Measurements from ENCODE around the gene APOBEC3C.

Gene APOBEC3C

GRCh38 chr22:38967451-38968450 is 46.3 kb upstream of the APOBEC3C start:
- 71% methylated on average over 15 of the region's 15 CpGs for WGBS (ENCODE audit: insufficient coverage)
- Histone ChIP-seq H3K27me3 (replicated peaks in 2 of 5; ENCODE audit: control insufficient read depth in 4 of 5, insufficient read depth in 5 of 5, low read length in 4 of 5) (peaks cover 0 to 3% (median 0%) of the 10 kb centered on the region in 5 experiments), H3K36me3 (ENCODE audit: control insufficient read depth in 4 of 4, insufficient read depth in 4 of 4, low read length in 3 of 4) (no peaks in the 10 kb centered on the region), H3K27ac (ENCODE audit: insufficient read depth in 1 of 2, low read depth in 1 of 2, low read length in 2 of 2, poor library complexity in 1 of 2, severe bottlenecking in 2 of 2) (no peak overlapping the region), H3K4me1 (ENCODE audit: control extremely low read depth in 1 of 4, control insufficient read depth in 4 of 4, insufficient read depth in 4 of 4, low read length in 3 of 4) (peaks cover 0 to 8% (median 0%) of the 10 kb centered on the region in 4 experiments), H3K4me3 (ENCODE audit: control insufficient read depth in 1 of 7, extremely low read depth in 1 of 7, insufficient read depth in 4 of 7, low read depth in 2 of 7, low read length in 6 of 7) (no peak overlapping the region), H3K9me3 (ENCODE audit: control extremely low read depth in 1 of 5, control insufficient read depth in 4 of 5, insufficient read depth in 2 of 5, low read depth in 1 of 5, low read length in 4 of 5) (no peaks in the 10 kb centered on the region)
- ChIA-PET POLR2A (no interaction called here), CTCF (no interaction called here)
- peak in 2 of 3 donors; percentile 46 for DNase-seq

GRCh38 chr22:38968801-38969200 is 45.3 kb upstream of the APOBEC3C start:
- H3K4me1 ChIP-seq (ENCODE audit: control extremely low read depth in 1 of 4, control insufficient read depth in 4 of 4, insufficient read depth in 4 of 4, low read length in 3 of 4): peaks cover 0 to 9% (median 0%) of the 10 kb centered on the region in 4 experiments
- H3K4me3 ChIP-seq (ENCODE audit: control insufficient read depth in 1 of 7, extremely low read depth in 1 of 7, insufficient read depth in 4 of 7, low read depth in 2 of 7, low read length in 6 of 7): no peak overlapping the region
- 92% methylated on average over 9 of the region's 11 CpGs for WGBS (ENCODE audit: insufficient coverage)
- ChIA-PET POLR2A (no interaction called here), CTCF (interaction anchor here (0.7 to 3.6 kb wide), 3 partner anchors 12 to 348 kb away, joined by 3 to 20 read pairs (median 3); partner anchors contain the start of gene APOBEC3B)
- no peak overlapping the region for H3K27ac ChIP-seq (ENCODE audit: insufficient read depth in 1 of 2, low read depth in 1 of 2, low read length in 2 of 2, poor library complexity in 1 of 2, severe bottlenecking in 2 of 2)
- no peak for DNase-seq
- H3K9me3 ChIP-seq (ENCODE audit: control extremely low read depth in 1 of 5, control insufficient read depth in 4 of 5, insufficient read depth in 2 of 5, low read depth in 1 of 5, low read length in 4 of 5): no peaks in the 10 kb centered on the region
- H3K36me3 ChIP-seq (ENCODE audit: control insufficient read depth in 4 of 4, insufficient read depth in 4 of 4, low read length in 3 of 4): no peaks in the 10 kb centered on the region
- H3K27me3 ChIP-seq (replicated peaks in 2 of 5; ENCODE audit: control insufficient read depth in 4 of 5, insufficient read depth in 5 of 5, low read length in 4 of 5): peaks cover 0 to 3% (median 0%) of the 10 kb centered on the region in 5 experiments

GRCh38 chr22:38970551-38970950 is 43.5 kb upstream of the APOBEC3C start:
- no peak for DNase-seq
- H3K9me3 ChIP-seq (ENCODE audit: control extremely low read depth in 1 of 5, control insufficient read depth in 4 of 5, insufficient read depth in 2 of 5, low read depth in 1 of 5, low read length in 4 of 5): no peaks in the 10 kb centered on the region
- H3K4me1 ChIP-seq (ENCODE audit: control extremely low read depth in 1 of 4, control insufficient read depth in 4 of 4, insufficient read depth in 4 of 4, low read length in 3 of 4): peaks cover 0 to 10% (median 0%) of the 10 kb centered on the region in 4 experiments
- POLR2A ChIA-PET: no interaction called here
- peaks cover 0 to 3% (median 0%) of the 10 kb centered on the region in 5 experiments for H3K27me3 ChIP-seq (replicated peaks in 2 of 5; ENCODE audit: control insufficient read depth in 4 of 5, insufficient read depth in 5 of 5, low read length in 4 of 5)
- H3K27ac ChIP-seq (ENCODE audit: insufficient read depth in 1 of 2, low read depth in 1 of 2, low read length in 2 of 2, poor library complexity in 1 of 2, severe bottlenecking in 2 of 2): no peak overlapping the region
- H3K36me3 ChIP-seq (ENCODE audit: control insufficient read depth in 4 of 4, insufficient read depth in 4 of 4, low read length in 3 of 4): no peaks in the 10 kb centered on the region
- no peak overlapping the region for H3K4me3 ChIP-seq (ENCODE audit: control insufficient read depth in 1 of 7, extremely low read depth in 1 of 7, insufficient read depth in 4 of 7, low read depth in 2 of 7, low read length in 6 of 7)
- 55% methylated on average over 7 of the region's 8 CpGs for WGBS (ENCODE audit: insufficient coverage)
- CTCF ChIA-PET: interaction anchor here (1.6 to 6.7 kb wide), 3 partner anchors 10 to 205 kb away, joined by 4 to 40 read pairs (median 20); partner anchors contain the start of gene APOBEC3B

- Histone ChIP-seq H3K36me3 (ENCODE audit: control insufficient read depth in 4 of 4, insufficient read depth in 4 of 4, low read length in 3 of 4) (no peaks in the 10 kb centered on the region), H3K4me1 (ENCODE audit: control extremely low read depth in 1 of 4, control insufficient read depth in 4 of 4, insufficient read depth in 4 of 4, low read length in 3 of 4) (peaks cover 0 to 10% (median 0%) of the 10 kb centered on the region in 4 experiments), H3K27ac (ENCODE audit: insufficient read depth in 1 of 2, low read depth in 1 of 2, low read length in 2 of 2, poor library complexity in 1 of 2, severe bottlenecking in 2 of 2) (no peak overlapping the region), H3K4me3 (ENCODE audit: control insufficient read depth in 1 of 7, extremely low read depth in 1 of 7, insufficient read depth in 4 of 7, low read depth in 2 of 7, low read length in 6 of 7) (no peak overlapping the region), H3K27me3 (replicated peaks in 2 of 5; ENCODE audit: control insufficient read depth in 4 of 5, insufficient read depth in 5 of 5, low read length in 4 of 5) (peaks cover 0 to 3% (median 0%) of the 10 kb centered on the region in 5 experiments), H3K9me3 (ENCODE audit: control extremely low read depth in 1 of 5, control insufficient read depth in 4 of 5, insufficient read depth in 2 of 5, low read depth in 1 of 5, low read length in 4 of 5) (peaks cover 0 to 2% (median 0%) of the 10 kb centered on the region in 5 experiments)
- DNase-seq: no peak
- ChIA-PET CTCF (interaction anchor here (1.6 to 6.7 kb wide), 3 partner anchors 10 to 206 kb away, joined by 4 to 40 read pairs (median 20); partner anchors contain the start of gene APOBEC3B), POLR2A (no interaction called here)
- WGBS (ENCODE audit: insufficient coverage): 98% methylated on average over 5 of the region's 5 CpGs
Measured at GRCh38 chr22:38971202-38971601, 42.9 kb upstream of the APOBEC3C start.

GRCh38 chr22:38971791-38972190 is 42.3 kb upstream of the APOBEC3C start:
- peaks cover 0 to 3% (median 0%) of the 10 kb centered on the region in 5 experiments for H3K27me3 ChIP-seq (replicated peaks in 2 of 5; ENCODE audit: control insufficient read depth in 4 of 5, insufficient read depth in 5 of 5, low read length in 4 of 5)
- peaks cover 0 to 10% (median 0%) of the 10 kb centered on the region in 4 experiments for H3K4me1 ChIP-seq (ENCODE audit: control extremely low read depth in 1 of 4, control insufficient read depth in 4 of 4, insufficient read depth in 4 of 4, low read length in 3 of 4)
- no peaks in the 10 kb centered on the region for H3K36me3 ChIP-seq (ENCODE audit: control insufficient read depth in 4 of 4, insufficient read depth in 4 of 4, low read length in 3 of 4)
- H3K4me3 ChIP-seq (ENCODE audit: control insufficient read depth in 1 of 7, extremely low read depth in 1 of 7, insufficient read depth in 4 of 7, low read depth in 2 of 7, low read length in 6 of 7): no peak overlapping the region
- no peak for DNase-seq
- POLR2A ChIA-PET: no interaction called here
- WGBS (ENCODE audit: insufficient coverage): 100% methylated on average over 1 of the region's 3 CpGs
- no peak overlapping the region for H3K27ac ChIP-seq (ENCODE audit: insufficient read depth in 1 of 2, low read depth in 1 of 2, low read length in 2 of 2, poor library complexity in 1 of 2, severe bottlenecking in 2 of 2)
- H3K9me3 ChIP-seq (ENCODE audit: control extremely low read depth in 1 of 5, control insufficient read depth in 4 of 5, insufficient read depth in 2 of 5, low read depth in 1 of 5, low read length in 4 of 5): peaks cover 0 to 2% (median 0%) of the 10 kb centered on the region in 5 experiments
- CTCF ChIA-PET: interaction anchor here (3.6 to 6.7 kb wide), 2 partner anchors 9 to 33 kb away, joined by 20 to 40 read pairs; partner anchors contain the start of gene APOBEC3B

GRCh38 chr22:38972558-38972957 is 41.5 kb upstream of the APOBEC3C start:
- 92% methylated on average over 4 of the region's 5 CpGs for WGBS (ENCODE audit: insufficient coverage)
- no peak for DNase-seq
- H3K4me3 ChIP-seq (ENCODE audit: control insufficient read depth in 1 of 7, extremely low read depth in 1 of 7, insufficient read depth in 4 of 7, low read depth in 2 of 7, low read length in 6 of 7): no peak overlapping the region
- ChIA-PET CTCF (interaction anchor here (2.0 to 6.7 kb wide), 2 partner anchors 32 to 146 kb away, joined by 5 to 40 read pairs; no protein-coding TSS in a partner anchor), POLR2A (no interaction called here)
- peaks cover 0 to 7% (median 0%) of the 10 kb centered on the region in 4 experiments for H3K4me1 ChIP-seq (ENCODE audit: control extremely low read depth in 1 of 4, control insufficient read depth in 4 of 4, insufficient read depth in 4 of 4, low read length in 3 of 4)
- no peaks in the 10 kb centered on the region for H3K36me3 ChIP-seq (ENCODE audit: control insufficient read depth in 4 of 4, insufficient read depth in 4 of 4, low read length in 3 of 4)
- no peak overlapping the region for H3K27ac ChIP-seq (ENCODE audit: insufficient read depth in 1 of 2, low read depth in 1 of 2, low read length in 2 of 2, poor library complexity in 1 of 2, severe bottlenecking in 2 of 2)
- peaks cover 0 to 3% (median 0%) of the 10 kb centered on the region in 5 experiments for H3K27me3 ChIP-seq (replicated peaks in 2 of 5; ENCODE audit: control insufficient read depth in 4 of 5, insufficient read depth in 5 of 5, low read length in 4 of 5)
- H3K9me3 ChIP-seq (ENCODE audit: control extremely low read depth in 1 of 5, control insufficient read depth in 4 of 5, insufficient read depth in 2 of 5, low read depth in 1 of 5, low read length in 4 of 5): peaks cover 0 to 2% (median 0%) of the 10 kb centered on the region in 5 experiments
